HepG2 (cell line): ENCODE results near the gene TMEM63B. TPM values are rescaled to one million over a fixed set of nuclear protein-coding genes. Genes with fewer than 3 reads are reported as not detected.

Source experiments
- BCL6 ChIP-seq: IDR thresholded peaks from 2 replicates; pipeline ENCODE4 v1.6.1; 2016; ENCODE audit warnings: missing genetic modification reagents, missing compliant biosample characterization
- BORCS8-MEF2B ChIP-seq: sonication (generic); formaldehyde crosslinking; IDR thresholded peaks from 2 replicates; pipeline ENCODE4 v1.8.0; 2022; ENCODE audit warnings: mild to moderate bottlenecking, missing genetic modification reagents
- CHD4 ChIP-seq: fragments of 200-600 bp; sonication (generic); IDR thresholded peaks from 2 replicates; pipeline ENCODE4 v1.7.0; 2017; ENCODE audit warnings: mild to moderate bottlenecking, low read length, borderline replicate concordance
- FOXA1 ChIP-seq, 2 experiments: fragments of 450-650 bp in 1 of 2; sonication (generic) in 1 of 2; formaldehyde crosslinking in 1 of 2; IDR thresholded peaks; 2 replicates each; pipeline versions ENCODE4 v1.4.0 to v1.6.1; 2016 to 2020; ENCODE audit warnings: missing genetic modification reagents in 1 of 2
- FOXO1 ChIP-seq: sonication (generic); formaldehyde crosslinking; IDR thresholded peaks from 2 replicates; pipeline ENCODE4 v1.4.0; 2020; ENCODE audit warnings: missing genetic modification reagents
- HMG20A ChIP-seq: IDR thresholded peaks from 2 replicates; pipeline ENCODE4 v1.6.1; 2016; ENCODE audit warnings: borderline replicate concordance
- NFATC3 ChIP-seq: sonication (generic); formaldehyde crosslinking; IDR thresholded peaks from 2 replicates; pipeline ENCODE4 v1.5.1; 2020; ENCODE audit warnings: mild to moderate bottlenecking, missing genetic modification reagents
- NONO ChIP-seq, 2 experiments: fragments of 450-650 bp in 1 of 2; sonication (generic) in 1 of 2; formaldehyde crosslinking in 1 of 2; IDR thresholded peaks in 1 of 2; conservative IDR thresholded peaks in 1 of 2; 2 replicates each; pipeline versions ENCODE4 v1.6.1 to v1.8.0; 2017 to 2022; ENCODE audit warnings: mild to moderate bottlenecking in 1 of 2, missing genetic modification reagents in 1 of 2, moderate library complexity in 1 of 2
- NR2C2 ChIP-seq: sonication (generic); formaldehyde crosslinking; IDR thresholded peaks from 2 replicates; pipeline ENCODE4 v1.4.0; 2020; ENCODE audit warnings: missing genetic modification reagents, mild to moderate bottlenecking, moderate library complexity, borderline replicate concordance
- NR2F6 ChIP-seq, 2 experiments: IDR thresholded peaks; 2 replicates each; pipeline ENCODE4 v1.6.1; 2016; ENCODE audit warnings: antibody characterized with exemption in 1 of 2, mild to moderate bottlenecking in 1 of 2
- POGZ ChIP-seq: sonication (generic); formaldehyde crosslinking; IDR thresholded peaks from 2 replicates; pipeline ENCODE4 v1.4.0; 2020; ENCODE audit warnings: mild to moderate bottlenecking, missing genetic modification reagents
- RARA ChIP-seq: IDR thresholded peaks from 2 replicates; pipeline ENCODE4 v1.6.1; 2016; ENCODE audit warnings: missing genetic modification reagents, missing compliant biosample characterization
- SCMH1 ChIP-seq: sonication (generic); formaldehyde crosslinking; IDR thresholded peaks from 2 replicates; pipeline ENCODE4 v1.9.0; 2021; ENCODE audit warnings: missing genetic modification reagents, mild to moderate bottlenecking, borderline replicate concordance
- SMAD1 ChIP-seq: sonication (generic); formaldehyde crosslinking; IDR thresholded peaks from 2 replicates; pipeline ENCODE4 v1.4.0; 2020; ENCODE audit warnings: missing genetic modification reagents, low read depth, mild to moderate bottlenecking, borderline replicate concordance
- SNAI1 ChIP-seq: sonication (generic); formaldehyde crosslinking; IDR thresholded peaks from 2 replicates; pipeline ENCODE4 v1.5.0; 2020; ENCODE audit warnings: mild to moderate bottlenecking, missing genetic modification reagents, borderline replicate concordance
- SRF ChIP-seq: IDR thresholded peaks from 2 replicates; pipeline ENCODE4 v1.6.1; 2011; ENCODE audit warnings: mild to moderate bottlenecking, low read depth, low read length, moderate library complexity
- TCF7 ChIP-seq: sonication (generic); IDR thresholded peaks from 2 replicates; pipeline ENCODE4 v1.6.1; 2016; ENCODE audit warnings: antibody characterized with exemption, low read depth
- TOPORS ChIP-seq: sonication (generic); formaldehyde crosslinking; IDR thresholded peaks from 2 replicates; pipeline ENCODE4 v1.8.0; 2023; ENCODE audit warnings: mild to moderate bottlenecking, missing genetic modification reagents
- ZKSCAN1 ChIP-seq: fragments of 150-350 bp; IDR thresholded peaks from 2 replicates; pipeline ENCODE4 v1.6.1; 2014; ENCODE audit warnings: low read length
- ZNF383 ChIP-seq: sonication (generic); formaldehyde crosslinking; IDR thresholded peaks from 2 replicates; pipeline ENCODE4 v1.4.0; 2020; ENCODE audit warnings: missing genetic modification reagents, mild to moderate bottlenecking, borderline replicate concordance
- ZNF451 ChIP-seq: sonication (generic); formaldehyde crosslinking; IDR thresholded peaks from 2 replicates; pipeline ENCODE4 v1.5.0; 2020; ENCODE audit warnings: mild to moderate bottlenecking, missing genetic modification reagents
- ZNF75D ChIP-seq: sonication (generic); formaldehyde crosslinking; IDR thresholded peaks from 2 replicates; pipeline ENCODE4 v1.8.1; 2023; ENCODE audit warnings: missing genetic modification reagents, mild to moderate bottlenecking, borderline replicate concordance
- ZNF883 ChIP-seq: sonication (generic); formaldehyde crosslinking; IDR thresholded peaks from 2 replicates; pipeline ENCODE4 v1.5.1; 2020; ENCODE audit warnings: mild to moderate bottlenecking, missing genetic modification reagents; ENCODE audit errors: not compliant biosample characterization
- ZSCAN20 ChIP-seq: sonication (generic); formaldehyde crosslinking; IDR thresholded peaks from 2 replicates; pipeline ENCODE4 v1.4.0; 2020; ENCODE audit warnings: missing genetic modification reagents, mild to moderate bottlenecking, borderline replicate concordance
- polyA plus RNA-seq, 8 experiments: library from polyadenylated mRNA; depleted of rRNA in 3 of 8; stranded (reverse) in 7 of 8; unstranded in 1 of 8; fragments of >200 nt; fragmentation: Illumina TruSeq in 4 of 8; extraction: Trizol in 4 of 8; gene quantifications; 2 replicates each; pipeline versions ENCODE4 v1.2.1 to v1.2.3, GENCODE V29; 2011 to 2016; ENCODE audit warnings: low read depth in 4 of 8, missing spikeins in 1 of 8, mixed read lengths in 1 of 8; ENCODE audit not compliant: insufficient read depth in 1 of 8
- total RNA-seq, 5 experiments: library from RNA; depleted of rRNA; stranded (reverse); fragments of >200 nt; fragmentation: Illumina TruSeq; extraction: Trizol; gene quantifications; 2 replicates each; pipeline ENCODE4 v1.2.3, GENCODE V29; 2016; ENCODE audit warnings: low read depth in 1 of 5
- TF ChIP-seq, protein P1 (sequence below): sonication (generic); formaldehyde crosslinking; IDR thresholded peaks from 2 replicates; pipeline ENCODE4 v1.4.0; 2020; ENCODE audit warnings: missing genetic modification reagents
- TF ChIP-seq, protein P2 (sequence below): fragments of 450-650 bp; IDR thresholded peaks from 2 replicates; pipeline ENCODE4 v1.6.1; 2017; ENCODE audit warnings: mild to moderate bottlenecking

Gene TMEM63B
- total and polyA plus RNA-seq, 2 of the 13 experiments (the other 11 are each of a cell fraction or from before 2014, with no cell fraction given), result 27.4 to 75.8 TPM

DNA sequence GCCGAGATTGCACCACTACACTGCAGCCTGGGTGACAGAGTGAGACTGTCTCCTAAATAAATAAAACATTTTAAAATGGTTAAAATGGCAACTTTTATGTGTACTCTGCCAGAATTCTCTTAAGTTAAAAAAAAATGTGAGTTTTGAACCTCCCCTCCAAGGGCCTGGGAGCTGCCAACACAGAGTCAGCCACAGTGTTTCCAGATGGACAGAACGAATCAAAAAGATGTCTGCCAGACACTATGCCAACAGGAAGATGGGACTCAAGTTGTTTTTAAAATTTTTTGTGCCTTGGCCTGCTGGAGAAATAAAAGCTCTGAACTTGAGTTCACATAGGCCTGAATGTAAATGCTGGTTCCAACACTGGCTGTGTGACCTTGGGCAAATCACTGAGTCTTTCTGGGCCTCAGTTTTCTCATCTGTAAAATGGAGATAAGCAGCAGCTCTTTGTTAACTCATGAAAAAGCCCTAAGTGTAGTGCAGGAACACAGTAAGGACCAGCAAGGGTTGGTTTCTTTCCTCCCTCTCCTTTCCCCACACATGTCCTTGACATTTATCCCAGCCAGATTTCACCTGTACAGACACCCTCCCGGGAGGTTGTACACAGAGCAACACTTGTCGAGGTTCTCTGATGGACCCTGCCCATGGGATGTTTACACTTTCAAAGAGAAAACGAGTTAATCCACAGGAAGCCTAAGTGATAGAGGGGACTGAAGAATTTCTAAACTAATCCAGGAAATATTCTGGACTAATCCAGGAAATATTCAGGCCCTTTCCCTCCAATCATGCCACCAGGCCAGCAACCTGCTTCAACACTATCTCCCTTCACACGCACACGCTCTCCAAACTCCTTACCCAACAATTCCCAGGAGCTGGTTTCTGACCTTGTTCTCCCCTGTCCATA is 35.1 kb upstream of the TMEM63B start (continued):
- TF ChIP-seq SCMH1 (no peak), SMAD1 (CRISPR knock-in tag) (peak; percentile 54; the same call in 1 of the 2 replicates), HMG20A (peak; percentile 86; the same call in 1 of the 2 replicates), BORCS8-MEF2B (CRISPR knock-in tag) (no peak), ZNF383 (CRISPR knock-in tag) (no peak), BCL6 (peak; percentile 87), ZKSCAN1 (peak; percentile 38; the same call in 1 of the 2 replicates), ZSCAN20 (peak; percentile 84; the same call in 1 of the 2 replicates), NFATC3 (CRISPR knock-in tag) (no peak), SNAI1 (no peak), FOXA1 (IDR thresholded peaks at IDR 0.05) (no peak), FOXA1 (CRISPR knock-in tag; IDR thresholded peaks at IDR 0.05) (peak; percentile 90), ZNF451 (CRISPR knock-in tag) (no peak), POGZ (peak; percentile 85), NONO (IDR thresholded peaks at IDR 0.05) (no peak), NONO (CRISPR knock-in tag; conservative IDR thresholded peaks at IDR 0.05) (peak; percentile 23; the same call in 1 of the 2 replicates), ZNF75D (CRISPR knock-in tag) (no peak), TOPORS (CRISPR knock-in tag) (no peak; the same call in 1 of the 2 replicates), NR2C2 (CRISPR knock-in tag) (no peak), FOXO1 (peak; percentile 97), ZNF883 (no peak), CHD4 (peak; percentile 99), TCF7 (peak; percentile 69; the same call in 1 of the 2 replicates), NR2F6 (IDR thresholded peaks at IDR 0.05) (peak; percentile 83), NR2F6 (CRISPR knock-in tag; IDR thresholded peaks at IDR 0.05) (peak; percentile 91), RARA (CRISPR knock-in tag) (peak; percentile 93), SRF (no peak)
- TF ChIP-seq, protein P1, sequence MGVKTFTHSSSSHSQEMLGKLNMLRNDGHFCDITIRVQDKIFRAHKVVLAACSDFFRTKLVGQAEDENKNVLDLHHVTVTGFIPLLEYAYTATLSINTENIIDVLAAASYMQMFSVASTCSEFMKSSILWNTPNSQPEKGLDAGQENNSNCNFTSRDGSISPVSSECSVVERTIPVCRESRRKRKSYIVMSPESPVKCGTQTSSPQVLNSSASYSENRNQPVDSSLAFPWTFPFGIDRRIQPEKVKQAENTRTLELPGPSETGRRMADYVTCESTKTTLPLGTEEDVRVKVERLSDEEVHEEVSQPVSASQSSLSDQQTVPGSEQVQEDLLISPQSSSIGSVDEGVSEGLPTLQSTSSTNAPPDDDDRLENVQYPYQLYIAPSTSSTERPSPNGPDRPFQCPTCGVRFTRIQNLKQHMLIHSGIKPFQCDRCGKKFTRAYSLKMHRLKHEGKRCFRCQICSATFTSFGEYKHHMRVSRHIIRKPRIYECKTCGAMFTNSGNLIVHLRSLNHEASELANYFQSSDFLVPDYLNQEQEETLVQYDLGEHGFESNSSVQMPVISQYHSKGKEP (CRISPR knock-in tag), result no peak
- TF ChIP-seq, protein P2, sequence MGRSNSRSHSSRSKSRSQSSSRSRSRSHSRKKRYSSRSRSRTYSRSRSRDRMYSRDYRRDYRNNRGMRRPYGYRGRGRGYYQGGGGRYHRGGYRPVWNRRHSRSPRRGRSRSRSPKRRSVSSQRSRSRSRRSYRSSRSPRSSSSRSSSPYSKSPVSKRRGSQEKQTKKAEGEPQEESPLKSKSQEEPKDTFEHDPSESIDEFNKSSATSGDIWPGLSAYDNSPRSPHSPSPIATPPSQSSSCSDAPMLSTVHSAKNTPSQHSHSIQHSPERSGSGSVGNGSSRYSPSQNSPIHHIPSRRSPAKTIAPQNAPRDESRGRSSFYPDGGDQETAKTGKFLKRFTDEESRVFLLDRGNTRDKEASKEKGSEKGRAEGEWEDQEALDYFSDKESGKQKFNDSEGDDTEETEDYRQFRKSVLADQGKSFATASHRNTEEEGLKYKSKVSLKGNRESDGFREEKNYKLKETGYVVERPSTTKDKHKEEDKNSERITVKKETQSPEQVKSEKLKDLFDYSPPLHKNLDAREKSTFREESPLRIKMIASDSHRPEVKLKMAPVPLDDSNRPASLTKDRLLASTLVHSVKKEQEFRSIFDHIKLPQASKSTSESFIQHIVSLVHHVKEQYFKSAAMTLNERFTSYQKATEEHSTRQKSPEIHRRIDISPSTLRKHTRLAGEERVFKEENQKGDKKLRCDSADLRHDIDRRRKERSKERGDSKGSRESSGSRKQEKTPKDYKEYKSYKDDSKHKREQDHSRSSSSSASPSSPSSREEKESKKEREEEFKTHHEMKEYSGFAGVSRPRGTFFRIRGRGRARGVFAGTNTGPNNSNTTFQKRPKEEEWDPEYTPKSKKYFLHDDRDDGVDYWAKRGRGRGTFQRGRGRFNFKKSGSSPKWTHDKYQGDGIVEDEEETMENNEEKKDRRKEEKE, result no peak
